CD4-positive, alpha-beta memory T cell (primary cell): ENCODE measurements around the gene KIAA1958. TPM values are rescaled to one million over a fixed set of nuclear protein-coding genes. Genes with fewer than 3 reads are reported as not detected.

Source experiments
- polyA plus RNA-seq, 2 donors: library from polyadenylated mRNA; unstranded; fragments of 300-500 nt; fragmentation: Illumina TruSeq; gene quantifications; one replicate each; pipeline ENCODE4 v1.2.3, GENCODE V29; 2021
- total RNA-seq, 2 experiments: library from RNA; stranded (reverse); gene quantifications; one replicate each; pipeline ENCODE4 v1.2.3, GENCODE V29; 2021

KIAA1958 gene
- total and polyA plus RNA-seq, 4 experiments from 2014 or later: 0.63 to 5.1 (median 2.8) TPM

Other genes with a start within 250 kb of the KIAA1958 start
- 100 to 1,000 TPM; 133 to 139 TPM for gene PTBP3, start 153.2 kb upstream of the KIAA1958 start, total RNA-seq
- 10 to 100 TPM; 30.0 to 44.4 TPM for gene PTBP3, start 153.2 kb upstream of the KIAA1958 start, polyA plus RNA-seq
- 10 to 100 TPM; 12.4 to 15.3 TPM for gene HSDL2, start 106.7 kb upstream of the KIAA1958 start, total RNA-seq
- 10 to 100 TPM; 14.8 to 21.7 TPM for gene HSDL2, start 106.7 kb upstream of the KIAA1958 start, polyA plus RNA-seq
- 10 to 100 TPM; 25.2 to 33.4 TPM for gene INIP, start 231.3 kb downstream of the KIAA1958 start, total RNA-seq
- gene INIP, start 231.3 kb downstream of the KIAA1958 start, polyA plus RNA-seq: 10 to 100 TPM; 43.0 to 44.6 TPM